ENCODE data around the gene PAX3. TPM values are rescaled to one million over a fixed set of nuclear protein-coding genes. Genes with fewer than 3 reads are reported as not detected.

PAX3 gene
- total RNA-seq, 2 donors from 2014 or later = not detected

DNA sequence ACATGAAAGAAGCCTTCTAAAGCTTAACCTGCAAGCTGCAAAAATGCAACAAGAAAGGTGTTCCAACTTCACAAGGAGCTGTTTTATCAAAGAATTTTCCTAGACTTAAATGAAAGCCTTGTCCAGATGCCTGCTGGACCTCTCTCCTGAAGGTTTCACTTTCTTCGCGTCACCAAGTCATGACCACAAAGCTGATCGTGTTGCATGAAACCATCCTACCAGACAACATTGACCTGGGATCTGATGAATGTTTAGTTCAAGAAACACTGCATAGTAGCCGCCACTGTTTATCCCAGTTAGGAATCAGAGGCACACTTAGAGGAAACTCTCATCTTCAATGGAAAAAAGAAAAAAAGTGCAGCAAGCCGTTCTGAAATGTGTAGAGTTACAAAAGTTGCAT is 26.9 kb downstream of the PAX3 start:
- Histone ChIP-seq H3K4me3 (no peak overlapping the region), H3K9me3 (no peaks in the 10 kb centered on the region), H3K27ac (no peak overlapping the region), H3K4me1 (replicated peaks) (no peaks in the 10 kb centered on the region), H3K27me3 (replicated peaks; ENCODE audit: insufficient read depth) (no peaks in the 10 kb centered on the region), H3K36me3 (no peaks in the 10 kb centered on the region)
- DNase-seq (ENCODE audit: low spot score) = no peak
- intact Hi-C loops (cut with DNase I) = no loop called here
- TF ChIP-seq POLR2A (IDR thresholded peaks at IDR 0.05) (no peak), POLR2AphosphoS5 (IDR thresholded peaks at IDR 0.05) (no peak)
- TF ChIP-seq, protein P1, sequence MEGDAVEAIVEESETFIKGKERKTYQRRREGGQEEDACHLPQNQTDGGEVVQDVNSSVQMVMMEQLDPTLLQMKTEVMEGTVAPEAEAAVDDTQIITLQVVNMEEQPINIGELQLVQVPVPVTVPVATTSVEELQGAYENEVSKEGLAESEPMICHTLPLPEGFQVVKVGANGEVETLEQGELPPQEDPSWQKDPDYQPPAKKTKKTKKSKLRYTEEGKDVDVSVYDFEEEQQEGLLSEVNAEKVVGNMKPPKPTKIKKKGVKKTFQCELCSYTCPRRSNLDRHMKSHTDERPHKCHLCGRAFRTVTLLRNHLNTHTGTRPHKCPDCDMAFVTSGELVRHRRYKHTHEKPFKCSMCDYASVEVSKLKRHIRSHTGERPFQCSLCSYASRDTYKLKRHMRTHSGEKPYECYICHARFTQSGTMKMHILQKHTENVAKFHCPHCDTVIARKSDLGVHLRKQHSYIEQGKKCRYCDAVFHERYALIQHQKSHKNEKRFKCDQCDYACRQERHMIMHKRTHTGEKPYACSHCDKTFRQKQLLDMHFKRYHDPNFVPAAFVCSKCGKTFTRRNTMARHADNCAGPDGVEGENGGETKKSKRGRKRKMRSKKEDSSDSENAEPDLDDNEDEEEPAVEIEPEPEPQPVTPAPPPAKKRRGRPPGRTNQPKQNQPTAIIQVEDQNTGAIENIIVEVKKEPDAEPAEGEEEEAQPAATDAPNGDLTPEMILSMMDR (IDR thresholded peaks at IDR 0.05) = no peak
- WGBS = 77% methylated on average over 5 of the region's 5 CpGs

DNA sequence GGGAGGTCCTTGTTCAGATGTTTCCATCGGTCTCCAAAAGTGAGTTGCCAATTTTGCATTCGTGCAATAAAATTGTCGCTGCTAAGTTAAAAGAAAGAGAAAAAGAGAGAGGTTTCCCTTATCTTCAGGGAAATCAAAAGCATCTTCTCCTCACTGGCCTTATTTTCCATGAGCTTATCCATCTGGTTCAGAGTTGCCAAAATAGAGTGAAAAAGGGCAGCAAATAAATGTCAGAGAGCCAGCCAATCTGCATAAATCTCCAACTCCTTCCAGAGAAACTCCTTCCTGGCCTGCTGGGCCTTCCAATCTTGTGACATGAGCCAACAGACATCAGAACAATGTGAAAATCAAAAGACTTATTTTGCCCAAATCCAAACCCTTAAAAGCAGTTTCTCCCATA is 28.4 kb downstream of the PAX3 start:
- TF ChIP-seq, protein P1 (IDR thresholded peaks at IDR 0.05) = no peak
- TF ChIP-seq POLR2A (IDR thresholded peaks at IDR 0.05) (no peak), POLR2AphosphoS5 (IDR thresholded peaks at IDR 0.05) (no peak)
- Histone ChIP-seq H3K9me3 (no peaks in the 10 kb centered on the region), H3K4me3 (no peak overlapping the region), H3K36me3 (no peaks in the 10 kb centered on the region), H3K27ac (no peak overlapping the region), H3K4me1 (replicated peaks) (no peaks in the 10 kb centered on the region), H3K27me3 (replicated peaks; ENCODE audit: insufficient read depth) (no peaks in the 10 kb centered on the region)
- intact Hi-C loops (cut with DNase I) = no loop called here
- no peak for DNase-seq (ENCODE audit: low spot score)
- WGBS = 5% methylated on average over 3 of the region's 3 CpGs

DNA sequence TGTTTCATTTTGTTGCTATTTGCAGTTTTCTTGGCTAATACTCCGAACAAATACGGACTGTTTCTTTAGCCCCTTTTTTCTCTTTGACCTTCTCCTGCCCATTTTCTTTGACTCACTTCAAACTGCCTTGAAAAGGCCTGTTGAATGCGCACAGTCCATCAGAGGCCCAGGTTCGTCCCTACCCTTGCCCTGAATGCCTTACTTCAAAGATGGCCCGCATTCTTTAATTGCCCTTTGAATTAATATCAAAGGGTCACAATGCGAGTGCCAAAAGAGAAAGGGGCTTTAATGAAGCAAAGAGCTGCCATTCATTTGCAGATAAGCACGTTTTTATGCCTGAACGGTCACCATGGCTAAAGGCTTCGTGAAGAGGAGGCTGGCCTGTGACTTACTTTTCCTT is 29.7 kb downstream of the PAX3 start:
- H3K27me3 ChIP-seq (replicated peaks; ENCODE audit: insufficient read depth) = no peaks in the 10 kb centered on the region
- no peaks in the 10 kb centered on the region for H3K9me3 ChIP-seq
- WGBS = 74% methylated on average over 9 of the region's 9 CpGs
- TF ChIP-seq, protein P1 (IDR thresholded peaks at IDR 0.05) = no peak
- TF ChIP-seq POLR2A (IDR thresholded peaks at IDR 0.05) (no peak), POLR2AphosphoS5 (IDR thresholded peaks at IDR 0.05) (no peak)
- no peaks in the 10 kb centered on the region for H3K4me1 ChIP-seq (replicated peaks)
- no peak overlapping the region for H3K4me3 ChIP-seq
- no peak for DNase-seq (ENCODE audit: low spot score)
- no peaks in the 10 kb centered on the region for H3K36me3 ChIP-seq
- H3K27ac ChIP-seq = no peak overlapping the region
- intact Hi-C loops (cut with DNase I) = no loop called here

DNA sequence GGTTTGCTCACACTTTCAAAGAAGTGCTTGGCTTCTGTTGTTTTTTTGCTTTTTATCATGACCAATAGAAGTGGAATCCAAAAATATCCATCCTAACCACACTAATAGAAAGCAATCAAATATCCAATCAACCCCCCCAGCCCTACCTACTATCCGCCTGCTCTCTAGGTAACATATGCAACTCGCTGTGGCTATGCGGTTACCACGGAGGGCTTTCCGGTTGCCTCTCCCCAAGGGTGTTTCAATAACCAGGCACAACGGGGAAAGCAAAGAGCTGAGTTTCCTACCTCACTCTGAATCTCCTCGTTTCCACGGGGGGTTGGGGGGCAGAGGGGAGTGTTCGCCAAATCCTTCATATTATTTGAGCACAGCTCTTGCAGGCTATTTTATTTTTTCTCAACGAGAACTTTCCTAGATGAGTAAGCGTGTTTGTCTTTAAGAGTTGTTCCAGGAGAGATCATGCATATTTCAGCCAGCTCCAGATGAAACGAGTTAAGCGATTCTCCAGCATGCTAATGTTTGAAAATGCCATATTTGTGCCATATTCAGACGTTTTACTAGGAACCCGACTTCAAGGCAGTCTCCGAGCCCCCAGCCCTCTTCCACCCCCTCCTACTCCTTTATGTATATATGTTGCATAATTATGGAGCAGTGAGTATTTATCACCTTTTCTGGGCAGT is 30.3 kb downstream of the PAX3 start:
- H3K4me1 ChIP-seq (replicated peaks) = no peaks in the 10 kb centered on the region
- H3K27me3 ChIP-seq (replicated peaks; ENCODE audit: insufficient read depth) = no peaks in the 10 kb centered on the region
- H3K4me3 ChIP-seq = no peak overlapping the region
- no peak for TF ChIP-seq POLR2AphosphoS5 (IDR thresholded peaks at IDR 0.05)
- TF ChIP-seq, protein P1 (IDR thresholded peaks at IDR 0.05) = no peak
- no peak for TF ChIP-seq POLR2A (IDR thresholded peaks at IDR 0.05)
- no peak overlapping the region for H3K27ac ChIP-seq
- DNase-seq (ENCODE audit: low spot score) = no peak
- intact Hi-C loops (cut with DNase I) = no loop called here
- H3K36me3 ChIP-seq = no peaks in the 10 kb centered on the region
- H3K9me3 ChIP-seq = no peaks in the 10 kb centered on the region
- 53% methylated on average over 16 of the region's 16 CpGs for WGBS

DNA sequence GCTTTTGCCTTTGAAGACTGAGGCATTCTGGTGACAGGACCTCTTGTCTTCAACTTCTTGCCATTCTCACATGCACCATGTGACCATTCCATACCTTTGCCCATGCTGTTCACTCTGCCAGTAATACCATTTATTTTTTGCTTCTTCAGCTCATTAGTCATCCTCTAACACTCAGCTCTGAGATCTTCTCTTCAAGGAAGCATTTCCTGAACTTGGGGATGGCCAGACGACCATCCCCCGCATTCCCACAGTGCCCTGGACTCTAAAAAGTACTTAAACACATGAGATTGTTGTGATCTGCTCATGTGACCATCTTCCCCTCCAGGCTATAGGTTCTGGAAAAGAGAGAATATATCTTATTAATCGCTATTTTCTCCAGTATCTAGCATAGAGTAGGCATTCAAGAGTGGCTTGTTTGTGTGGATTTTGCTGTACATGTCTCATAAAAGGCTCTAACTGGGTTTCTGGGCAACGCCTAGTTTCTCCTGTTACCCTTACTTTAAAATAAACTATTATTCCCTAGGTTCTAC is 33.9 kb downstream of the PAX3 start:
- no peak overlapping the region for H3K27ac ChIP-seq
- no peak overlapping the region for H3K4me3 ChIP-seq
- H3K36me3 ChIP-seq = no peaks in the 10 kb centered on the region
- DNase-seq (ENCODE audit: low spot score) = no peak
- no peaks in the 10 kb centered on the region for H3K4me1 ChIP-seq (replicated peaks)
- no peaks in the 10 kb centered on the region for H3K9me3 ChIP-seq
- no peaks in the 10 kb centered on the region for H3K27me3 ChIP-seq (replicated peaks; ENCODE audit: insufficient read depth)
- intact Hi-C loops (cut with DNase I) = no loop called here
- no peak for TF ChIP-seq POLR2AphosphoS5 (IDR thresholded peaks at IDR 0.05)
- TF ChIP-seq, protein P1 (IDR thresholded peaks at IDR 0.05) = no peak
- TF ChIP-seq POLR2A (IDR thresholded peaks at IDR 0.05) = no peak
- 76% methylated on average over 4 of the region's 4 CpGs for WGBS

All from prostate gland (tissue), 2 donors.